Measurements from ENCODE around the gene FGF12. TPM values are rescaled to one million over a fixed set of nuclear protein-coding genes. Genes with fewer than 3 reads are reported as not detected.

The FGF12 gene
- total RNA-seq, 2 donors from 2014 or later: not detected

- no peak for DNase-seq (ENCODE audit: low spot score in 2 of 2)
- no peak for ATAC-seq
- Mint-ChIP-seq H3K9me3 (peaks cover 3 to 10% of the 10 kb centered on the region in 2 donors), H3K27ac (no peak overlapping the region), H3K36me3 (no peaks in the 10 kb centered on the region)
These were observed 413.7 kb downstream of the FGF12 start for GRCh38 chr3:192313605-192314004.

- Mint-ChIP-seq H3K36me3 (no peaks in the 10 kb centered on the region), H3K9me3 (no peaks in the 10 kb centered on the region), H3K27ac (no peak overlapping the region)
- no peak for DNase-seq (ENCODE audit: low spot score in 2 of 2)
- ATAC-seq: no peak
These were observed 419.7 kb downstream of the FGF12 start for GRCh38 chr3:192307631-192308030.

- H3K27ac Mint-ChIP-seq: no peak overlapping the region
- ATAC-seq (no peak), DNase-seq (ENCODE audit: low spot score in 2 of 2) (no peak)
- no peaks in the 10 kb centered on the region for H3K36me3 Mint-ChIP-seq
- peaks cover 0 to under 1% of the 10 kb centered on the region in 2 donors for H3K9me3 Mint-ChIP-seq
These were observed 424.1 kb downstream of the FGF12 start for GRCh38 chr3:192303235-192303634.

- no peak for ATAC-seq
- Mint-ChIP-seq H3K27ac (no peak overlapping the region), H3K9me3 (peaks cover 0 to 4% of the 10 kb centered on the region in 2 donors), H3K36me3 (no peaks in the 10 kb centered on the region)
- no peak for DNase-seq (ENCODE audit: low spot score in 2 of 2)
These were observed 424.6 kb downstream of the FGF12 start for GRCh38 chr3:192302721-192303120.

- ATAC-seq (no peak), DNase-seq (ENCODE audit: low spot score in 2 of 2) (no peak)
- H3K27ac Mint-ChIP-seq: no peak overlapping the region
- no peaks in the 10 kb centered on the region for H3K36me3 Mint-ChIP-seq
- H3K9me3 Mint-ChIP-seq: peaks cover 0 to 4% of the 10 kb centered on the region in 2 donors
These were observed 427.4 kb downstream of the FGF12 start for GRCh38 chr3:192299921-192300320.

- DNase-seq (ENCODE audit: low spot score in 2 of 2) (no peak), ATAC-seq (no peak)
- Mint-ChIP-seq H3K36me3 (no peaks in the 10 kb centered on the region), H3K27ac (no peak overlapping the region), H3K9me3 (peaks cover 4 to 5% of the 10 kb centered on the region in 2 donors)
These were observed 430.5 kb downstream of the FGF12 start for GRCh38 chr3:192296845-192297244.

- Mint-ChIP-seq H3K27ac (no peak overlapping the region), H3K9me3 (peaks cover 0 to 9% of the 10 kb centered on the region in 2 donors), H3K36me3 (no peaks in the 10 kb centered on the region)
- DNase-seq (ENCODE audit: low spot score in 2 of 2) (no peak), ATAC-seq (no peak)
These were observed 442.8 kb downstream of the FGF12 start for GRCh38 chr3:192284443-192285072.

- ATAC-seq (no peak), DNase-seq (ENCODE audit: low spot score in 2 of 2) (no peak)
- Mint-ChIP-seq H3K36me3 (no peaks in the 10 kb centered on the region), H3K27ac (no peak overlapping the region), H3K9me3 (peaks cover 0 to 4% of the 10 kb centered on the region in 2 donors)
These were observed 446.0 kb downstream of the FGF12 start for GRCh38 chr3:192281207-192281880.

GRCh38 chr3:192279664-192280063 is 447.7 kb downstream of the FGF12 start:
- H3K36me3 Mint-ChIP-seq: no peaks in the 10 kb centered on the region
- ATAC-seq (no peak), DNase-seq (ENCODE audit: low spot score in 2 of 2) (no peak)
- H3K27ac Mint-ChIP-seq: no peak overlapping the region
- H3K9me3 Mint-ChIP-seq: peaks cover 0 to 4% of the 10 kb centered on the region in 2 donors

- no peak for DNase-seq (ENCODE audit: low spot score in 2 of 2)
- no peaks in the 10 kb centered on the region for H3K36me3 Mint-ChIP-seq
- no peak for ATAC-seq
- no peak overlapping the region for H3K27ac Mint-ChIP-seq
- peaks cover 0 to 1% of the 10 kb centered on the region in 2 donors for H3K9me3 Mint-ChIP-seq
These were observed 449.9 kb downstream of the FGF12 start for GRCh38 chr3:192277477-192277876.

- ATAC-seq (no peak), DNase-seq (ENCODE audit: low spot score in 2 of 2) (no peak)
- no peak overlapping the region for H3K27ac Mint-ChIP-seq
- peaks cover 0 to 6% of the 10 kb centered on the region in 2 donors for H3K9me3 Mint-ChIP-seq
- H3K36me3 Mint-ChIP-seq: no peaks in the 10 kb centered on the region
These were observed 451.5 kb downstream of the FGF12 start for GRCh38 chr3:192275741-192276355.

GRCh38 chr3:192273697-192274010 is 453.7 kb downstream of the FGF12 start:
- no peaks in the 10 kb centered on the region for H3K36me3 Mint-ChIP-seq
- no peak overlapping the region for H3K27ac Mint-ChIP-seq
- ATAC-seq (no peak), DNase-seq (ENCODE audit: low spot score in 2 of 2) (no peak)
- H3K9me3 Mint-ChIP-seq: peaks cover 0 to 6% of the 10 kb centered on the region in 2 donors

- no peak for DNase-seq (ENCODE audit: low spot score in 2 of 2)
- Mint-ChIP-seq H3K9me3 (peaks cover 0 to 6% of the 10 kb centered on the region in 2 donors), H3K27ac (no peak overlapping the region), H3K36me3 (no peaks in the 10 kb centered on the region)
- no peak for ATAC-seq
These were observed 454.2 kb downstream of the FGF12 start for GRCh38 chr3:192273001-192273696.

- ATAC-seq (no peak), DNase-seq (ENCODE audit: low spot score in 2 of 2) (no peak)
- H3K27ac Mint-ChIP-seq: no peak overlapping the region
These were observed 465.3 kb downstream of the FGF12 start for GRCh38 chr3:192262001-192262400.

GRCh38 chr3:192261135-192261534 is 466.2 kb downstream of the FGF12 start:
- no peaks in the 10 kb centered on the region for H3K36me3 Mint-ChIP-seq
- DNase-seq (ENCODE audit: low spot score in 2 of 2): no peak
- H3K27ac Mint-ChIP-seq: no peak overlapping the region
- no peak for ATAC-seq
- H3K9me3 Mint-ChIP-seq: peaks cover 6 to 11% of the 10 kb centered on the region in 2 donors

More at GRCh38 chr3:192262001-192262400, 465.3 kb downstream of the FGF12 start:
- no peaks in the 10 kb centered on the region for H3K36me3 Mint-ChIP-seq
- H3K9me3 Mint-ChIP-seq: peaks cover 6 to 11% of the 10 kb centered on the region in 2 donors

- no peak for ATAC-seq
- DNase-seq (ENCODE audit: low spot score in 2 of 2): no peak
- Mint-ChIP-seq H3K36me3 (no peaks in the 10 kb centered on the region), H3K27ac (no peak overlapping the region), H3K9me3 (peaks cover 6 to 11% of the 10 kb centered on the region in 2 donors)
These were observed 467.0 kb downstream of the FGF12 start for GRCh38 chr3:192260116-192261010.

All from activated naive CD4-positive, alpha-beta T cell treated with anti-CD3 and anti-CD28 coated beads, Interleukin-2, amount 50 U/mL, for 72 hours (primary cell).